Left hindlimb (tissue), 1 donor: ENCODE results near the gene TMEM132D.

Experiments used
- DNase-seq: peaks from one replicate; pipeline ENCODE4 v3.0.0-alpha.2; 2018

Gene TMEM132D

GRCh38 chr12:129720618-129721017 is 183.2 kb downstream of the TMEM132D start:
- DNase-seq: no peak

GRCh38 chr12:129719416-129719815 is 184.4 kb downstream of the TMEM132D start:
- no peak for DNase-seq

- no peak for DNase-seq
These were observed 186.4 kb downstream of the TMEM132D start for GRCh38 chr12:129717438-129717837.

GRCh38 chr12:129716825-129717224 is 187.0 kb downstream of the TMEM132D start:
- no peak for DNase-seq

GRCh38 chr12:129706716-129707115 is 197.1 kb downstream of the TMEM132D start:
- DNase-seq: no peak

GRCh38 chr12:129704232-129704830 is 199.5 kb downstream of the TMEM132D start:
- no peak for DNase-seq

GRCh38 chr12:129701631-129702101 is 202.2 kb downstream of the TMEM132D start:
- peak; percentile 37 for DNase-seq

GRCh38 chr12:129700036-129700435 is 203.8 kb downstream of the TMEM132D start:
- DNase-seq: no peak

- DNase-seq: no peak
These were observed 206.9 kb downstream of the TMEM132D start for GRCh38 chr12:129696926-129697325.

GRCh38 chr12:129696405-129696804 is 207.4 kb downstream of the TMEM132D start:
- no peak for DNase-seq

GRCh38 chr12:129693731-129694130 is 210.1 kb downstream of the TMEM132D start:
- no peak for DNase-seq

GRCh38 chr12:129687731-129688130 is 216.1 kb downstream of the TMEM132D start:
- DNase-seq: no peak

GRCh38 chr12:129681830-129682229 is 222.0 kb downstream of the TMEM132D start:
- DNase-seq: no peak

GRCh38 chr12:129681151-129681550 is 222.7 kb downstream of the TMEM132D start:
- DNase-seq: no peak

GRCh38 chr12:129676411-129676810 is 227.4 kb downstream of the TMEM132D start:
- DNase-seq: no peak

- no peak for DNase-seq
These were observed 227.9 kb downstream of the TMEM132D start for GRCh38 chr12:129675947-129676346.

GRCh38 chr12:129675496-129675895 is 228.3 kb downstream of the TMEM132D start:
- no peak for DNase-seq

- DNase-seq: no peak
These were observed 230.0 kb downstream of the TMEM132D start for GRCh38 chr12:129673806-129674205.

GRCh38 chr12:129672110-129672509 is 231.7 kb downstream of the TMEM132D start:
- DNase-seq: no peak

- DNase-seq: no peak
These were observed 233.4 kb downstream of the TMEM132D start for GRCh38 chr12:129670256-129670920.

- DNase-seq: no peak
These were observed 238.4 kb downstream of the TMEM132D start for GRCh38 chr12:129665414-129665813.

- DNase-seq: no peak
These were observed 241.6 kb downstream of the TMEM132D start for GRCh38 chr12:129662234-129662633.

- DNase-seq: no peak
These were observed 242.9 kb downstream of the TMEM132D start for GRCh38 chr12:129660946-129661345.

- DNase-seq: no peak
These were observed 243.7 kb downstream of the TMEM132D start for GRCh38 chr12:129659961-129660622.
